H9 (cell line): Measurements from ENCODE around the gene MRPL28. TPM values are rescaled to one million over a fixed set of nuclear protein-coding genes. Genes with fewer than 3 reads are reported as not detected.

ENCODE experiments used
- DNase-seq: peaks from one replicate; pipeline ENCODE4 v3.0.0-alpha.2; 2017
- H2AFZ ChIP-seq: one replicate; pipeline ENCODE4 v1.6.1; 2013; ENCODE audit warnings: mild to moderate bottlenecking, low read length, control low read depth, moderate library complexity
- H2AK5ac ChIP-seq: 2 replicates; pipeline ENCODE4 v1.6.1; 2013; ENCODE audit warnings: low read length, control low read depth, mixed read lengths; ENCODE audit not compliant: insufficient read length
- H2BK120ac ChIP-seq: one replicate; pipeline ENCODE4 v1.6.1; 2013; ENCODE audit warnings: low read depth, mild to moderate bottlenecking, low read length, control low read depth, inconsistent platforms; ENCODE audit not compliant: poor library complexity, severe bottlenecking
- H2BK12ac ChIP-seq: 2 replicates; pipeline ENCODE4 v1.6.1; 2013; ENCODE audit warnings: low read length, control low read depth, mixed read lengths, low read depth; ENCODE audit not compliant: insufficient read length
- H2BK15ac ChIP-seq: 2 replicates; pipeline ENCODE4 v1.6.1; 2013; ENCODE audit warnings: low read depth, low read length, control low read depth
- H2BK20ac ChIP-seq: one replicate; pipeline ENCODE4 v1.6.1; 2013; ENCODE audit warnings: low read depth, mild to moderate bottlenecking, low read length, control low read depth, inconsistent platforms; ENCODE audit not compliant: poor library complexity, severe bottlenecking
- H2BK5ac ChIP-seq: 2 replicates; pipeline ENCODE4 v1.6.1; 2013; ENCODE audit warnings: low read length, control low read depth, mixed read lengths; ENCODE audit not compliant: insufficient read length
- H3K14ac ChIP-seq: 2 replicates; pipeline ENCODE4 v1.6.1; 2013; ENCODE audit warnings: low read length, control low read depth; ENCODE audit not compliant: insufficient read depth
- H3K18ac ChIP-seq: 2 replicates; pipeline ENCODE4 v1.6.1; 2013; ENCODE audit warnings: low read depth, mild to moderate bottlenecking, mixed read lengths, low read length, control low read depth; ENCODE audit not compliant: insufficient read length
- H3K23ac ChIP-seq: 2 replicates; pipeline ENCODE4 v1.6.1; 2013; ENCODE audit warnings: low read length, control low read depth, mixed read lengths, low read depth; ENCODE audit not compliant: insufficient read length
- H3K23me2 ChIP-seq: 2 replicates; pipeline ENCODE4 v1.6.1; 2013; ENCODE audit warnings: low read depth, mild to moderate bottlenecking, mixed read lengths, low read length, control low read depth; ENCODE audit not compliant: insufficient read length, poor library complexity, severe bottlenecking
- H3K27ac ChIP-seq: 2 replicates; pipeline ENCODE4 v1.5.1; 2013; ENCODE audit warnings: low read length, control low read depth, mixed read lengths, low read depth; ENCODE audit not compliant: insufficient read length
- H3K27me3 ChIP-seq: 2 replicates; pipeline ENCODE4 v1.6.1; 2013; ENCODE audit warnings: low read length, control low read depth, inconsistent platforms; ENCODE audit not compliant: insufficient read depth
- H3K4ac ChIP-seq: 2 replicates; pipeline ENCODE4 v1.6.1; 2013; ENCODE audit warnings: low read depth, mild to moderate bottlenecking, control low read depth, inconsistent platforms, low read length, moderate library complexity
- H3K4me1 ChIP-seq: 2 replicates; pipeline ENCODE4 v1.6.1; 2013; ENCODE audit warnings: low read length, control low read depth, inconsistent platforms; ENCODE audit not compliant: insufficient read depth
- H3K4me2 ChIP-seq: 2 replicates; pipeline ENCODE4 v1.6.1; 2013; ENCODE audit warnings: low read length, control low read depth, mixed read lengths; ENCODE audit not compliant: insufficient read length, insufficient read depth
- H3K56ac ChIP-seq: 2 replicates; pipeline ENCODE4 v1.6.1; 2013; ENCODE audit warnings: low read depth, mild to moderate bottlenecking, mixed read lengths, low read length, control low read depth; ENCODE audit not compliant: insufficient read length
- H3K79me1 ChIP-seq: 2 replicates; pipeline ENCODE4 v1.6.1; 2013; ENCODE audit warnings: low read depth, mild to moderate bottlenecking, moderate library complexity, low read length, control low read depth, inconsistent platforms; ENCODE audit not compliant: insufficient read depth, poor library complexity, severe bottlenecking
- H3K79me2 ChIP-seq: 2 replicates; pipeline ENCODE4 v1.6.1; 2013; ENCODE audit warnings: low read length, control low read depth, inconsistent platforms; ENCODE audit not compliant: insufficient read depth
- H3K9ac ChIP-seq: 2 replicates; pipeline ENCODE4 v1.6.1; 2013; ENCODE audit warnings: low read length, control low read depth, mixed read lengths; ENCODE audit not compliant: insufficient read length; ENCODE audit errors: extremely low read depth
- H3K9me3 ChIP-seq: one replicate; pipeline ENCODE4 v1.6.1; 2013; ENCODE audit warnings: low read depth, low read length, inconsistent platforms; ENCODE audit not compliant: control insufficient read depth
- H3T11ph ChIP-seq: one replicate; pipeline ENCODE4 v1.6.1; 2013; ENCODE audit warnings: mild to moderate bottlenecking, low read length, control low read depth, inconsistent platforms
- H4K20me1 ChIP-seq: one replicate; pipeline ENCODE4 v1.6.1; 2013; ENCODE audit not compliant: control insufficient read depth, insufficient read length, insufficient read depth
- H4K5ac ChIP-seq: 2 replicates; pipeline ENCODE4 v1.6.1; 2013; ENCODE audit warnings: low read depth, mild to moderate bottlenecking, mixed read lengths, low read length, control low read depth; ENCODE audit not compliant: insufficient read length
- H4K8ac ChIP-seq: replicated peaks from 2 replicates; pipeline ENCODE4 v1.6.1; 2013; ENCODE audit warnings: low read length, control low read depth, mixed read lengths, low read depth; ENCODE audit not compliant: insufficient read length
- H4K91ac ChIP-seq: 2 replicates; pipeline ENCODE4 v1.6.1; 2013; ENCODE audit warnings: low read depth, mild to moderate bottlenecking, moderate library complexity, mixed read lengths, low read length, control low read depth; ENCODE audit not compliant: insufficient read length
- H3K27ac Mint-ChIP-seq, 3 experiments: 2 replicates in 2 of 3; 3 replicates in 1 of 3; pipeline ENCODE4 v1.8.0; 2020 to 2021; ENCODE audit warnings: mixed read lengths in 3 of 3, mild to moderate bottlenecking in 1 of 3, moderate library complexity in 1 of 3
- H3K27me3 Mint-ChIP-seq: 2 replicates; pipeline ENCODE4 v1.8.0; 2021; ENCODE audit warnings: low read depth, mild to moderate bottlenecking, moderate library complexity, mixed read lengths
- H3K36me3 Mint-ChIP-seq, 3 experiments: 2 replicates in 2 of 3; 3 replicates in 1 of 3; pipeline ENCODE4 v1.8.0; 2020 to 2021; ENCODE audit warnings: low read depth in 3 of 3, mixed read lengths in 3 of 3; ENCODE audit not compliant: insufficient read depth in 1 of 3
- H3K4me1 Mint-ChIP-seq, 2 experiments: 2 replicates each; pipeline ENCODE4 v1.8.0; 2020; ENCODE audit warnings: mixed read lengths in 2 of 2
- H3K4me3 Mint-ChIP-seq, 2 experiments: 2 replicates in 1 of 2; 3 replicates in 1 of 2; pipeline ENCODE4 v1.8.0; 2020 to 2021; ENCODE audit warnings: mild to moderate bottlenecking in 2 of 2, mixed read lengths in 2 of 2, moderate library complexity in 1 of 2
- H3K9me3 Mint-ChIP-seq, 2 experiments: 2 replicates in 1 of 2; 3 replicates in 1 of 2; pipeline ENCODE4 v1.8.0; 2020; ENCODE audit warnings: mild to moderate bottlenecking in 2 of 2, mixed read lengths in 2 of 2, moderate library complexity in 1 of 2
- WGBS: extraction: QIAGEN DNeasy Blood & Tissue Kit; methylation state at CpG from one replicate; pipeline ENCODE4 v1.1.7; 2013; ENCODE audit warnings: missing lambda C conversion rate, low lambda C conversion rate, mixed read lengths; ENCODE audit not compliant: insufficient read length; ENCODE audit errors: extremely low coverage; 5-methylcytosine and 5-hydroxymethylcytosine counted together
- total RNA-seq: library from RNA; stranded (reverse); gene quantifications from 2 replicates; pipeline ENCODE4 v1.2.1, GENCODE V29; 2021
- TF ChIP-seq, protein P1 (sequence below): fragments of 200-600 bp; sonication (generic); conservative IDR thresholded peaks from 3 replicates; pipeline ENCODE4 v1.8.0; 2021; ENCODE audit warnings: antibody characterized with exemption, mild to moderate bottlenecking

MRPL28 gene
- total RNA-seq, 1 experiment from 2014 or later: 154 TPM

DNA sequence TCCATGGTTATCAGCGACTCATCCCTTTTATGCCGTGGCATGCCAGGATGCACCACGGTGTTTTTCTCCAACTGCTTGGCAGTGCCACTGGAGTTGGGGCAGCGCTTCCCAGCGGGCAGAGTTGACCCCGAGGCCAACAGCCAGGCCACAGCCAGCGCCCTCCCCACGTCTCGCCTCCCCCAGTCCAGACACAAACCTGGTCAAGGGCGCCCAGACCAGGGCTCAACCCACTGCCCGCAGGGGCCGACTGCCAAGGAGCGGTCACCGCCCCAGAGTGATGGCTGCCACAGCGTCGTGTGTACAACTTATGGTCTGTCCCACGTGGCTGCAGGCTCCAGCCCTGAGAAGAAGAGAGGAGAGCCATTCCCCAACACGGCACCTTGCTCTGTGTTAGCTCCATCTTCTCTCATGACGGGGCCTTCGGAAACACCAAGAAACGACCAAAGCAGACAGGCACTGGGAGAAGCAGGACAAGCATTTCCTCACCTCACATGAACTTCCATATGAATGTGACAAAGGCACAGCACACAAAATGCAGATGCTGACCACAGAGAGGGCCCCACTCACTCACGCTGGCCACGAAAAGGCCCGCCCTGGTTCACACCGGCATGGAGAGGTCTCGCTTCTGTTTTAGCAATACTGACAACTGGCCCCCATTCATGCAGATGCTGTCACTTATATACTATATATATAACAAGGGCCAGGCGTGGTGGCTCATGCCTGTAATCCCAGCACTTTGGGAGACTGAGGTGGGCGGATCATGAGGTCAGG, 44.8 kb downstream of the MRPL28 start:
- Histone ChIP-seq H2BK15ac (no peak overlapping the region), H4K91ac (no peak overlapping the region), H3K4me1 (no peaks in the 10 kb centered on the region), H3K56ac (no peak overlapping the region), H3K79me2 (peaks cover 4% of the 10 kb centered on the region; the same call in 1 of the 2 replicates), H3K27ac (no peak overlapping the region), H3K9me3 (no peaks in the 10 kb centered on the region), H2BK5ac (no peak overlapping the region), H3K23me2 (no peaks in the 10 kb centered on the region), H2BK12ac (no peak overlapping the region), H3K14ac (no peak overlapping the region), H3K4ac (no peak overlapping the region), H4K5ac (no peak overlapping the region), H3T11ph (no peak overlapping the region), H4K20me1 (no peaks in the 10 kb centered on the region), H3K4me2 (no peak overlapping the region), H2BK120ac (no peak overlapping the region), H3K9ac (no peak overlapping the region), H2AFZ (no peak overlapping the region), H3K23ac (no peak overlapping the region), H3K79me1 (peaks cover 8% of the 10 kb centered on the region), H3K27me3 (no peaks in the 10 kb centered on the region), H4K8ac (no peak overlapping the region), H2AK5ac (no peak overlapping the region), H3K18ac (no peak overlapping the region), H2BK20ac (no peak overlapping the region)
- WGBS: no CpG with 5 or more reads among the region's 28 CpGs
- Mint-ChIP-seq H3K4me1 (peaks cover 14 to 18% of the 10 kb centered on the region in 2 experiments), H3K4me3 (no peak overlapping the region), H3K9me3 (no peaks in the 10 kb centered on the region), H3K27ac (peak overlapping the region in 2 of 3 experiments; percentile 23 to 40; a peak in 1 of 7 replicates), H3K27me3 (no peaks in the 10 kb centered on the region), H3K36me3 (peaks cover 0 to 3% (median 2%) of the 10 kb centered on the region in 3 experiments; a peak in 2 of 7 replicates)
- DNase-seq: no peak
- TF ChIP-seq, protein P1, sequence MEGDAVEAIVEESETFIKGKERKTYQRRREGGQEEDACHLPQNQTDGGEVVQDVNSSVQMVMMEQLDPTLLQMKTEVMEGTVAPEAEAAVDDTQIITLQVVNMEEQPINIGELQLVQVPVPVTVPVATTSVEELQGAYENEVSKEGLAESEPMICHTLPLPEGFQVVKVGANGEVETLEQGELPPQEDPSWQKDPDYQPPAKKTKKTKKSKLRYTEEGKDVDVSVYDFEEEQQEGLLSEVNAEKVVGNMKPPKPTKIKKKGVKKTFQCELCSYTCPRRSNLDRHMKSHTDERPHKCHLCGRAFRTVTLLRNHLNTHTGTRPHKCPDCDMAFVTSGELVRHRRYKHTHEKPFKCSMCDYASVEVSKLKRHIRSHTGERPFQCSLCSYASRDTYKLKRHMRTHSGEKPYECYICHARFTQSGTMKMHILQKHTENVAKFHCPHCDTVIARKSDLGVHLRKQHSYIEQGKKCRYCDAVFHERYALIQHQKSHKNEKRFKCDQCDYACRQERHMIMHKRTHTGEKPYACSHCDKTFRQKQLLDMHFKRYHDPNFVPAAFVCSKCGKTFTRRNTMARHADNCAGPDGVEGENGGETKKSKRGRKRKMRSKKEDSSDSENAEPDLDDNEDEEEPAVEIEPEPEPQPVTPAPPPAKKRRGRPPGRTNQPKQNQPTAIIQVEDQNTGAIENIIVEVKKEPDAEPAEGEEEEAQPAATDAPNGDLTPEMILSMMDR: no peak
